Measurements from ENCODE around the gene GRAMD2B.

GRAMD2B gene

GRCh38 chr5:126376443-126376842, 46.8 kb upstream of the GRAMD2B start:
- ChIA-PET CTCF (interaction anchor here (0.6 kb wide), 1 partner anchor 114 kb away, joined by 3 read pairs; no protein-coding TSS in a partner anchor), POLR2A (no interaction called here)
- no peaks in the 10 kb centered on the region for H3K9me3 ChIP-seq (ENCODE audit: control insufficient read depth, insufficient read depth, low read depth, low read length)
- H3K4me3 ChIP-seq (ENCODE audit: low read depth, low read length): no peak overlapping the region
- TF ChIP-seq ZNF18 (tag by site-specific recombination; IDR thresholded peaks at IDR 0.05): no peak
- TF ChIP-seq MZF1 (tag by site-specific recombination; IDR thresholded peaks at IDR 0.05; ENCODE audit: borderline replicate concordance): no peak
- no peak for TF ChIP-seq ZSCAN4 (tag by site-specific recombination; IDR thresholded peaks at IDR 0.05)
- TF ChIP-seq ZNF132 (tag by site-specific recombination; IDR thresholded peaks at IDR 0.05; ENCODE audit: borderline replicate concordance): no peak
- no peak for TF ChIP-seq ZNF626 (tag by site-specific recombination; IDR thresholded peaks at IDR 0.05)
- TF ChIP-seq ZSCAN23 (tag by site-specific recombination; IDR thresholded peaks at IDR 0.05): no peak
- H3K27ac ChIP-seq (ENCODE audit: extremely low read depth, low read depth, low read length): no peak overlapping the region
- H3K4me1 ChIP-seq (ENCODE audit: control insufficient read depth, insufficient read depth, low read length): no peaks in the 10 kb centered on the region
- H3K36me3 ChIP-seq (ENCODE audit: control insufficient read depth in 2 of 2, insufficient read depth in 1 of 2, low read length in 2 of 2): no peaks in the 10 kb centered on the region

GRCh38 chr5:126377424-126377823, 45.8 kb upstream of the GRAMD2B start:
- Histone ChIP-seq H3K27ac (ENCODE audit: extremely low read depth, low read depth, low read length) (no peak overlapping the region), H3K9me3 (ENCODE audit: control insufficient read depth, insufficient read depth, low read depth, low read length) (no peaks in the 10 kb centered on the region), H3K4me3 (ENCODE audit: low read depth, low read length) (no peak overlapping the region), H3K4me1 (ENCODE audit: control insufficient read depth, insufficient read depth, low read length) (no peaks in the 10 kb centered on the region), H3K36me3 (ENCODE audit: control insufficient read depth in 2 of 2, insufficient read depth in 1 of 2, low read length in 2 of 2) (no peaks in the 10 kb centered on the region)
- ChIA-PET CTCF (interaction anchor here (1.0 kb wide), 1 partner anchor 10 kb away, joined by 3 read pairs; no protein-coding TSS in a partner anchor), POLR2A (no interaction called here)
- no peak for TF ChIP-seq ZFP69B (tag by site-specific recombination; IDR thresholded peaks at IDR 0.05)
- TF ChIP-seq PATZ1 (tag by site-specific recombination; IDR thresholded peaks at IDR 0.05): no peak
- no peak for TF ChIP-seq ZSCAN18 (tag by site-specific recombination; IDR thresholded peaks at IDR 0.05)
- no peak for TF ChIP-seq GLI4 (tag by site-specific recombination; IDR thresholded peaks at IDR 0.05)
- TF ChIP-seq ZNF513 (tag by site-specific recombination; IDR thresholded peaks at IDR 0.05): no peak
- no peak for TF ChIP-seq PRDM10 (tag by site-specific recombination; IDR thresholded peaks at IDR 0.05)
- TF ChIP-seq ZNF701 (tag by site-specific recombination; IDR thresholded peaks at IDR 0.05): no peak
- TF ChIP-seq ZNF148 (tag by site-specific recombination; IDR thresholded peaks at IDR 0.05; ENCODE audit: borderline replicate concordance): no peak
- no peak for TF ChIP-seq ZNF157 (tag by site-specific recombination; IDR thresholded peaks at IDR 0.05)
- no peak for TF ChIP-seq ZNF555 (tag by site-specific recombination; conservative IDR thresholded peaks at IDR 0.05)
- TF ChIP-seq KLF9 (tag by site-specific recombination; IDR thresholded peaks at IDR 0.05; ENCODE audit: low read depth): no peak
- TF ChIP-seq BCL11B (tag by site-specific recombination; IDR thresholded peaks at IDR 0.05; ENCODE audit: low read depth): no peak

Measured in HEK293 (cell line).